ENCODE data around the gene SLC39A1.

- TF ChIP-seq POLR2A (IDR thresholded peaks at IDR 0.05; ENCODE audit: low read depth, low read length), result no peak
- TF ChIP-seq TAF1 (IDR thresholded peaks at IDR 0.05; ENCODE audit: low read depth, low read length), result no peak
- no peak for TF ChIP-seq POLR2AphosphoS5 (IDR thresholded peaks at IDR 0.05; ENCODE audit: low read depth, low read length)
- TF ChIP-seq POU2F2 (IDR thresholded peaks at IDR 0.05; ENCODE audit: low read depth, low read length), result no peak
- no peak for TF ChIP-seq SPI1 (IDR thresholded peaks at IDR 0.05; ENCODE audit: low read depth, low read length)
- TF ChIP-seq PAX5 (IDR thresholded peaks at IDR 0.05; ENCODE audit: insufficient read depth, low read length, severe bottlenecking), result no peak
These were observed 21.0 kb upstream of the SLC39A1 start for GRCh38 chr1:153984123-153984894.

Data from GM12891 (cell line).